Neuronal stem cell (in vitro differentiated cells): ENCODE measurements around the gene ELMOD1.

Experiments used
- DNase-seq: peaks from one replicate; pipeline ENCODE4 v3.0.0-alpha.2; 2013; ENCODE audit warnings: low spot score
- H2AFZ ChIP-seq: one replicate; pipeline ENCODE4 v1.6.1; 2013; ENCODE audit warnings: mild to moderate bottlenecking, low read length, inconsistent platforms
- H2AK5ac ChIP-seq: 2 replicates; pipeline ENCODE4 v1.6.1; 2013; ENCODE audit warnings: low read depth, mild to moderate bottlenecking, inconsistent platforms, low read length, moderate library complexity, mixed read lengths
- H2BK120ac ChIP-seq: 2 replicates; pipeline ENCODE4 v1.6.1; 2013; ENCODE audit warnings: low read depth, mild to moderate bottlenecking, inconsistent platforms, low read length, moderate library complexity, mixed read lengths
- H2BK12ac ChIP-seq: one replicate; pipeline ENCODE4 v1.6.1; 2013; ENCODE audit warnings: low read length, inconsistent platforms
- H2BK15ac ChIP-seq: 2 replicates; pipeline ENCODE4 v1.6.1; 2013; ENCODE audit warnings: mild to moderate bottlenecking, low read length, inconsistent platforms, mixed read lengths
- H2BK5ac ChIP-seq: one replicate; pipeline ENCODE4 v1.6.1; 2013; ENCODE audit warnings: inconsistent platforms, mild to moderate bottlenecking, low read length, moderate library complexity
- H3K14ac ChIP-seq: one replicate; pipeline ENCODE4 v1.6.1; 2013; ENCODE audit warnings: low read length, inconsistent platforms
- H3K18ac ChIP-seq: 2 replicates; pipeline ENCODE4 v1.6.1; 2013; ENCODE audit warnings: low read length, inconsistent platforms
- H3K23ac ChIP-seq: 2 replicates; pipeline ENCODE4 v1.6.1; 2013; ENCODE audit warnings: low read depth, mild to moderate bottlenecking, mixed read lengths, low read length, inconsistent platforms; ENCODE audit not compliant: poor library complexity
- H3K27ac ChIP-seq: replicated peaks from 3 replicates; pipeline ENCODE4 v1.5.1; 2013; ENCODE audit warnings: low read length, inconsistent platforms
- H3K27me3 ChIP-seq, 3 experiments: 2 replicates each; pipeline ENCODE4 v1.6.1; 2013; ENCODE audit warnings: low read length in 3 of 3, mild to moderate bottlenecking in 2 of 3, inconsistent platforms in 1 of 3, low read depth in 1 of 3, mixed read lengths in 1 of 3, moderate library complexity in 1 of 3; ENCODE audit not compliant: control insufficient read depth in 3 of 3, insufficient read depth in 3 of 3
- H3K36me3 ChIP-seq, 2 donors: replicated peaks in 1 of 2; 2 replicates each; pipeline ENCODE4 v1.6.1; 2013; ENCODE audit warnings: low read length in 2 of 2; ENCODE audit not compliant: control insufficient read depth in 2 of 2, insufficient read depth in 2 of 2
- H3K4ac ChIP-seq: 2 replicates; pipeline ENCODE4 v1.6.1; 2013; ENCODE audit warnings: inconsistent platforms, mild to moderate bottlenecking, low read length, moderate library complexity
- H3K4me1 ChIP-seq, 2 donors: 1 replicate in 1 of 2; 2 replicates in 1 of 2; pipeline ENCODE4 v1.6.1; 2013; ENCODE audit warnings: low read length in 2 of 2, low read depth in 1 of 2; ENCODE audit not compliant: control insufficient read depth in 2 of 2, insufficient read depth in 1 of 2
- H3K4me2 ChIP-seq: one replicate; pipeline ENCODE4 v1.6.1; 2013; ENCODE audit warnings: mild to moderate bottlenecking, low read length, inconsistent platforms; ENCODE audit not compliant: insufficient read depth, poor library complexity, severe bottlenecking
- H3K4me3 ChIP-seq, 2 donors: 2 replicates each; pipeline ENCODE4 v1.5.1; 2013; ENCODE audit warnings: low read length in 2 of 2, mild to moderate bottlenecking in 2 of 2, inconsistent platforms in 1 of 2, moderate library complexity in 1 of 2
- H3K79me1 ChIP-seq: one replicate; pipeline ENCODE4 v1.6.1; 2013; ENCODE audit warnings: low read depth, mild to moderate bottlenecking, inconsistent platforms, low read length, moderate library complexity
- H3K9ac ChIP-seq: one replicate; pipeline ENCODE4 v1.6.1; 2013; ENCODE audit warnings: mild to moderate bottlenecking, low read depth, low read length, inconsistent platforms; ENCODE audit not compliant: poor library complexity
- H3K9me3 ChIP-seq, 2 donors: replicated peaks in 1 of 2; 2 replicates each; pipeline versions ENCODE3 to v1.6.1; 2013; ENCODE audit warnings: low read length in 2 of 2, mild to moderate bottlenecking in 2 of 2, inconsistent platforms in 1 of 2, low read depth in 1 of 2, mixed read lengths in 1 of 2, moderate library complexity in 1 of 2; ENCODE audit not compliant: control insufficient read depth in 2 of 2, insufficient read depth in 1 of 2
- H4K8ac ChIP-seq: one replicate; pipeline ENCODE4 v1.6.1; 2013; ENCODE audit warnings: low read depth, mild to moderate bottlenecking, inconsistent platforms, low read length, moderate library complexity
- H4K91ac ChIP-seq: one replicate; pipeline ENCODE4 v1.6.1; 2013; ENCODE audit warnings: low read length, low read depth, mild to moderate bottlenecking, inconsistent platforms; ENCODE audit not compliant: poor library complexity
- WGBS, 2 donors: extraction: QIAGEN DNeasy Blood & Tissue Kit; methylation state at CpG; one replicate each; pipeline ENCODE4 v1.1.7; 2013; ENCODE audit warnings: missing lambda C conversion rate in 2 of 2, mixed read lengths in 1 of 2; ENCODE audit not compliant: insufficient read length in 2 of 2, insufficient replicate concordance in 1 of 2; ENCODE audit errors: extremely low coverage in 2 of 2; 5-methylcytosine and 5-hydroxymethylcytosine counted together

The ELMOD1 gene

GRCh38 chr11:107612445-107612844, 21.5 kb downstream of the ELMOD1 start:
- Histone ChIP-seq H4K91ac (no peak overlapping the region), H3K4me2 (no peak overlapping the region), H3K79me1 (no peaks in the 10 kb centered on the region), H2BK5ac (no peak overlapping the region), H2AK5ac (no peak overlapping the region), H3K23ac (no peak overlapping the region), H3K4me1 (peaks cover 3 to 13% of the 10 kb centered on the region in 2 donors), H2BK12ac (no peak overlapping the region), H2BK120ac (no peak overlapping the region), H3K14ac (no peak overlapping the region), H3K27ac (no peak overlapping the region), H2AFZ (no peak overlapping the region), H3K4me3 (no peak overlapping the region), H3K36me3 (no peaks in the 10 kb centered on the region), H3K4ac (no peak overlapping the region), H3K18ac (no peak overlapping the region), H3K9ac (no peak overlapping the region), H3K27me3 (peaks cover 0 to 3% (median 0%) of the 10 kb centered on the region in 3 experiments), H4K8ac (no peak overlapping the region), H3K9me3 (no peaks in the 10 kb centered on the region), H2BK15ac (no peak overlapping the region)
- DNase-seq, result no peak
- WGBS, 2 donors, result no CpG with 5 or more reads among the region's 2 CpGs

GRCh38 chr11:107619926-107620325, 29.0 kb downstream of the ELMOD1 start:
- Histone ChIP-seq H3K79me1 (no peaks in the 10 kb centered on the region), H3K4me3 (no peak overlapping the region), H3K36me3 (no peaks in the 10 kb centered on the region), H3K27ac (no peak overlapping the region), H2BK120ac (no peak overlapping the region), H2BK15ac (no peak overlapping the region), H3K9ac (no peak overlapping the region), H3K14ac (no peak overlapping the region), H2BK12ac (no peak overlapping the region), H3K4ac (no peak overlapping the region), H2AFZ (no peak overlapping the region), H4K91ac (no peak overlapping the region), H4K8ac (no peak overlapping the region), H3K27me3 (no peaks in the 10 kb centered on the region), H3K18ac (no peak overlapping the region), H3K4me1 (no peaks in the 10 kb centered on the region), H2BK5ac (no peak overlapping the region), H2AK5ac (no peak overlapping the region), H3K9me3 (no peaks in the 10 kb centered on the region), H3K23ac (no peak overlapping the region), H3K4me2 (no peak overlapping the region)
- no peak for DNase-seq
- WGBS, 2 donors, result no CpG with 5 or more reads among the region's 1 CpG

GRCh38 chr11:107621081-107621480, 30.1 kb downstream of the ELMOD1 start:
- no peaks in the 10 kb centered on the region for H3K36me3 ChIP-seq
- H2BK120ac ChIP-seq, result no peak overlapping the region
- WGBS, 2 donors, result no CpG with 5 or more reads among the region's 1 CpG
- H3K27ac ChIP-seq, result no peak overlapping the region
- H2AK5ac ChIP-seq, result no peak overlapping the region
- no peaks in the 10 kb centered on the region for H3K27me3 ChIP-seq
- no peak overlapping the region for H4K91ac ChIP-seq
- no peak overlapping the region for H3K18ac ChIP-seq
- H2BK12ac ChIP-seq, result no peak overlapping the region
- no peak overlapping the region for H3K23ac ChIP-seq
- H3K4ac ChIP-seq, result no peak overlapping the region
- no peak overlapping the region for H2AFZ ChIP-seq
- DNase-seq, result no peak
- peaks cover 0 to 7% of the 10 kb centered on the region in 2 donors for H3K4me1 ChIP-seq
- H3K14ac ChIP-seq, result no peak overlapping the region
- H4K8ac ChIP-seq, result no peak overlapping the region
- no peaks in the 10 kb centered on the region for H3K9me3 ChIP-seq
- no peak overlapping the region for H2BK5ac ChIP-seq
- no peak overlapping the region for H3K4me3 ChIP-seq
- no peak overlapping the region for H3K4me2 ChIP-seq
- H2BK15ac ChIP-seq, result no peak overlapping the region
- H3K9ac ChIP-seq, result no peak overlapping the region
- H3K79me1 ChIP-seq, result no peaks in the 10 kb centered on the region

- Histone ChIP-seq H2BK15ac (no peak overlapping the region), H3K4me3 (no peak overlapping the region), H3K4me1 (peaks cover 0 to 7% of the 10 kb centered on the region in 2 donors), H3K36me3 (no peaks in the 10 kb centered on the region), H2AFZ (no peak overlapping the region), H3K9me3 (no peaks in the 10 kb centered on the region), H3K79me1 (no peaks in the 10 kb centered on the region), H2BK12ac (no peak overlapping the region), H3K14ac (no peak overlapping the region), H2BK120ac (no peak overlapping the region), H2AK5ac (no peak overlapping the region), H4K91ac (no peak overlapping the region), H3K27me3 (no peaks in the 10 kb centered on the region), H2BK5ac (no peak overlapping the region), H3K18ac (no peak overlapping the region), H4K8ac (no peak overlapping the region), H3K27ac (no peak overlapping the region), H3K4ac (no peak overlapping the region), H3K9ac (no peak overlapping the region), H3K23ac (no peak overlapping the region), H3K4me2 (no peak overlapping the region)
- no peak for DNase-seq
- no CpG with 5 or more reads among the region's 7 CpGs for WGBS, 2 donors
These were observed 32.2 kb downstream of the ELMOD1 start for GRCh38 chr11:107623183-107623582.
